OCI-LY3 (cell line): Measurements from ENCODE around the gene DNAH11.

Experiments
- CTCF ChIP-seq: fragments of 200-600, 300-600 bp; sonication (generic); IDR thresholded peaks from 2 replicates; pipeline ENCODE4 v1.5.1; 2014; ENCODE audit warnings: antibody characterized with exemption, low read length, low read depth
- EZH2phosphoT487 ChIP-seq: fragments of 200-600 bp; shearing (Covaris generic); IDR thresholded peaks from 2 replicates; pipeline ENCODE4 v1.6.1; 2018; ENCODE audit warnings: antibody characterized with exemption, mixed run types, low read depth

- TF ChIP-seq CTCF (no peak), EZH2phosphoT487 (no peak)
Measured at GRCh38 chr7:21851559-21851967, 308.7 kb downstream of the DNAH11 start.
